ENCODE measurements around the gene ARL6IP1.
"Not testable (repeated sequence)": the region's sequence is repeated elsewhere in the genome, so short reads cannot be mapped to it uniquely, and the experiment has no call there.

ARL6IP1 gene

GRCh38 chr16:18797746-18798145 is 3.6 kb downstream of the ARL6IP1 start:
- DNase-seq: no peak

GRCh38 chr16:18796377-18796776 is 5.0 kb downstream of the ARL6IP1 start:
- no peak for DNase-seq

GRCh38 chr16:18792836-18793433 is 8.4 kb downstream of the ARL6IP1 start:
- DNase-seq: no peak

- peak; percentile 97 for DNase-seq
Observed at GRCh38 chr16:18789850-18790706, 11.3 kb downstream of the ARL6IP1 start, which contains the start of gene RPS15A. TSS of gene RPS15A (minus strand) at chr16:18790334. CDS start at chr16:18789113, 1,221 bp downstream.

- no peak for DNase-seq
Observed at GRCh38 chr16:18789515-18789849, 11.9 kb downstream of the ARL6IP1 start.

GRCh38 chr16:18788828-18789514 is 12.4 kb downstream of the ARL6IP1 start:
- peak; percentile 16 for DNase-seq

- no peak for DNase-seq
Observed at GRCh38 chr16:18784917-18785623, 16.3 kb downstream of the ARL6IP1 start.

- no peak for DNase-seq
Observed at GRCh38 chr16:18783430-18784341, 17.7 kb downstream of the ARL6IP1 start.

GRCh38 chr16:18782697-18783429 is 18.5 kb downstream of the ARL6IP1 start:
- DNase-seq: no peak

- DNase-seq: not testable (repeated sequence)
Observed at GRCh38 chr16:18781232-18781631, 20.1 kb downstream of the ARL6IP1 start.

- DNase-seq: not testable (repeated sequence)
Observed at GRCh38 chr16:18780460-18781026, 20.8 kb downstream of the ARL6IP1 start.

- not testable (repeated sequence) for DNase-seq
Observed at GRCh38 chr16:18777664-18778063, 23.7 kb downstream of the ARL6IP1 start.

GRCh38 chr16:18776334-18776733 is 25.0 kb downstream of the ARL6IP1 start:
- DNase-seq: not testable (repeated sequence)

- not testable (repeated sequence) for DNase-seq
Observed at GRCh38 chr16:18774651-18775050, 26.7 kb downstream of the ARL6IP1 start.

GRCh38 chr16:18772171-18772570 is 29.2 kb downstream of the ARL6IP1 start:
- not testable (repeated sequence) for DNase-seq

- not testable (repeated sequence) for DNase-seq
Observed at GRCh38 chr16:18770336-18770962, 30.9 kb downstream of the ARL6IP1 start.

- not testable (repeated sequence) for DNase-seq
Observed at GRCh38 chr16:18767217-18767616, 34.1 kb downstream of the ARL6IP1 start.

- not testable (repeated sequence) for DNase-seq
Observed at GRCh38 chr16:18762713-18763112, 38.6 kb downstream of the ARL6IP1 start.

- peak; percentile 69 for DNase-seq
Observed at GRCh38 chr16:18759598-18760520, 41.5 kb downstream of the ARL6IP1 start.
